Measurements from ENCODE around the gene ZNF814.
"Not testable (repeated sequence)": the region's sequence is repeated elsewhere in the genome, so short reads cannot be mapped to it uniquely, and the experiment has no call there.

Gene ZNF814
- 2.0 to 12.5 (median 6.2) reads per million in 18 experiments for total RNA-seq

GRCh38 chr19:57888560-57889231 is at the start of gene ZNF814:
Gene ZNF814 (minus strand): TSS chr19:57889037. CDS start chr19:57888802, 235 bp downstream.
- peak; percentile 82 to 85 for DNase-seq

DNA sequence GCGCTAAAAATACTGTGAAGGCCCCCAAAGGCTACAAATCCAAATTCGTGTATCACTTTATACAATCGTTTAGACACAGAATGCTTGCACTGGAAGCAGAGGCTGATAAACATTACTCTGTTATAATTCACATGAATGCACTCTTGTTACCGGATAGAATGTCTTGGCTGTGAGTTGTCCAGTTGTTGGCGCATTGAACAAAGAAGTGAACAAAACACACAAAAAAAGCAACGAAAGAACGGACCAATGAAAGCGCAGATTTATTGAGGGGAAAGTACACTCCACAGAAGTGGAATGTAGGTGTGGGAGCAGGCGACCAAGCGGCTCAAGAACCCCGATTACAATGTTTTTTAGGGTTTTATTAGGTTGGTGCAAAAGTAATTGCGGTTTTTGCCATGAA is 46.9 kb upstream of the ZNF814 start:
- no peak for DNase-seq

DNA sequence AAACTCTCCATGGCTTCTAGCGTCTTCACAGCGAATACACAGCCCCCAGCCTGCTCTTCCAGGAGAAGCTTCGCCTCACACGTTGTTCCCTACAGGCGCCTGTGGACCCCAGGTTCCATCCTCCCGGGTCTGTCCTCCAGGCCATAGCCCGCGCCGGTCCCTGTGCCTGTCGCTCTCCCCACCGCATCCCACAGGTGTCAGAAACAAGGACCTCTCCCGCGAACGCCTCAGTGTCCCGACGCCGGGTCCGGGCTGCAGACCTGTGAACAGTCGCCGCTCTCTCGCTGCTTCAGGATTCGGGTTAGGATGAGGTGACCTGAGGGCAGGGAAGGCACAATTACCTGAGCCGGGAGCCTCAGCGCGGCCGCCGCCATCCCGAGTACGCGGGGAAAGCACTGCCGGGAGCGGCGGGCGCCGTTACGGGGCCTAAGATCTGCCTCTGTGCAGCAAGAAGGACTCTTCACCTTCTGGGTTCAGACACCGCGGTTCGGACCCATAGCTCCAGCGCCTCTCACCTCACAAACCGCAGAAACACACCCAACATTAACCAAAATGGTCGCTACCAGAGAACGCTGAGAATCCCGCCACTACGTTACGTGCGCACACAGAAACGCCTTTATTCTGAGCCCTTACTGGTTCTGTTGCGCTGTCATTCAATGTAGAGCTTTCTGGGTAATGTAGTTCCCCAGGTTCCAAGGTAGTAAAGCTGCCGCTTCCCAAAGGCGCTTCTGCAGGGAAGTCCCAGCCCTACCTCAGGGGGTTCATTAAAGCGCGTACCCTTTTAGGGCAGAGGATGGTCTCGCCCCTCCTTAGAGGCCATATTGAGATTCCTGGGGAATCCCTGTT is 46.2 kb upstream of the ZNF814 start, which contains the start of gene ZNF418:
Gene ZNF418 (minus strand): TSS at position 583 of the 846 bp plus-strand sequence. CDS start 1,580 bp downstream, outside the sequence.
- peak; percentile 74 to 80 for DNase-seq

- DNase-seq = no peak
Observed at GRCh38 chr19:57927587-57927986, 38.8 kb upstream of the ZNF814 start.

DNA sequence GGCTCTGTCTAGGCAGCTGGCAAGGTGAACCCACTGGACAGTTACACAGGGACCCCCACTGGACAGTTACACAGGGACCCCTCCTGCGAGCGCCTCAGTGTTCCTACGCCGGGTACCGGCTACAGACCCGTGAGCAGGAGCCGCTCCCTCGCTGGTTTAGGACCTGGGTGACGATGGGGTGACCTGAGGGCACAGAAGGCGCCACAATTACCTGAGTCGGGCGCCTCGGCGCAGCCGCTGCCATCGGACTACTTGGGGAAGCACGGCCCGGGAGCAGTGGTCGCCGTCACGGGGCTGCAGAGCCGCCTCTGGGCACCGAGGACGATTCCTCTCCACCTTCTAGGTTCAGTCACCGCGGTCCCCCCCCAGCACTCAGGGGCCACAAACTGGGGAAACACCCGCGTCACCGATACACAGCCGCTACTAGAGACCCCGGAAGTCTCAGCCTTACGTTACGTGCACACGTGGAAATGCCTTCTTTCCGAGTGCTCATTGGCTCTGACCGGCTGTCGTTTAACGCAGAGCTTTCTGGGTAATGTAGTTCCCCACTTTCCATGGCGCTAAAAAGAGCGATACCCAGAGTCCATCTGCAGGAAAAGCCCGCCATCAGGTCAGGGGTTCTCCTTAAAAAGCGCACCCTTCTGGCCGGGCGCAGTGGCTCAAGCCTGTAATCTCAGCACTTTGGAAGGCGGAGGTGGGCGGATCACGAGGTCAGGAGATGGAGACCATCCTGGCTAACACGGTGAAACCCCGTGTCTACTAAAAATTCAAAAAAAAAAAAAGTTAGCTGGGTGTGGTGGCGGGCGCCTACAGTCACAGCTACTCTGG is 27.5 kb upstream of the ZNF814 start, which contains the start of gene ZNF417:
Gene ZNF417 (minus strand): TSS at position 425 of the 828 bp plus-strand sequence. CDS start 181 bp downstream, at position 244.
- peak; percentile 97 for DNase-seq

GRCh38 chr19:57914531-57914930 is 25.7 kb upstream of the ZNF814 start:
- no peak for DNase-seq

GRCh38 chr19:57907394-57907793 is 18.6 kb upstream of the ZNF814 start:
- no peak for DNase-seq

DNA sequence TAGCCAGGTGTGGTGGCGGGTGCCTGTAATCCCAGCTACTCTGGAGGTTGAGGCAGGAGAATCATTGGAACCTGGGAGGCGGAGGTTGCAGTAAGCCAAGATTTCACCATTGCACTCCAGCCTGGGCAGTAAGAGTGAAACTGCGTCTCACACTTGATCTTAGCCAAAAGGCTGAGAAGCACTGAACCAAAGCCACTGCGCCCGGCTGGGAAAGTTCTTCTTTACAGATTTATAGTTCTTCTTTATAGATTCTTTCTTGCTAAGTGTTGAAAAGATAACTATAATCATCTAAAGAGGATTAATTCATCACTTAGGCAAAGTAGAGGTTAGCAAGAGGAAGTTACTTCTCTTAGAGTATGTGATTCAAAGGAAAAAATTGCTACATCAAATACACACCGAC is 16.4 kb upstream of the ZNF814 start:
- no peak for DNase-seq

DNA sequence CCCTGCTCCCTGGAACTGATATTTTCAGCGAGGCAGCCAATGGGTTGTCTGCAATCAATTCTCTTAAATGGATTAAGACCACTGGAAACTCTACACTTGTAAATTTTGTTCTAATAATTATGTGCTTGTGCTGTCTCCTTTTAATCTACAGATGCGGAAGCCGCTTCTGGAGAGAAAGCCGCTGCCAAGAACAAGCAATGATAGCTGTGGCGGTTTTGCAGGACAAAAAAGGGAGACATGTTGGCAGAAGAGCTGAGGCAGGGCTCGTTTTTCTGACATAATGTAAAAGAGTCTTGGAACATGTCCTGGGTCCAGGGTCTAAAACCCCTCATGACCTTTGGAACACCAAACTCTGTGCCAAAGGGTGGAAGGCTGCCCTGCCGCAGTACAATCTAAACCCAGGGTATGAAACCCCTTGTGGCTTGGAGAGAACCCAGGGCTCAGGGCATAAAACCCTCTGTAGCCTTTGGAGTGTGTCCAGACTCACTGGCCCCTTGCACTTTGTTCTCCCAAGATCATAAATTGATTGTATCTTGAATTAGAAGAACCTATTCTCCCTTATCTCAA is 14.9 kb upstream of the ZNF814 start:
- no peak for DNase-seq

GRCh38 chr19:57900311-57900710 is 11.5 kb upstream of the ZNF814 start:
- no peak for DNase-seq

- not testable (repeated sequence) for DNase-seq
Observed at GRCh38 chr19:57890706-57891105, 1.9 kb upstream of the ZNF814 start.

DNA sequence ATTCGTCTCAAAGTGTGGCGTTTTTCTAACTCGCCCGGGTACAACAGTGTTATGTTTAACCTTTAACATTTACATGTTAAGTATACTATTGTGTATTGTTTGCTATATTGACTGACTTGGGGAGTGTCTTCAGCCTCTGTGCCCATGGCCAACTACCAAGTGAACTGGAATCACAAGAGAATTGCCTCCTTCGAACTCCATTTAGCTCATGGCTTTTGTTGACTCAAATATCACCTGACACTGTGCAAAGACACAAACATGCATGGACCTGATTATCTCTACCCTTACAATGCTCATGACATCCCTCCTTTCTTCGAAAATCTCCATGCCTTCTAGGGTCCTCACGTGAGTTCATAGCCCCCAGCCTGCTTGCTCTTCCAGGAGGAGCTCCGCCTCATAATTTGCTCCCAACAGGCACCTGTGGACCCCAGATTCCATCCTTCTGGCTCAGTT is 704 bp downstream of the ZNF814 start:
- no peak for DNase-seq

DNA sequence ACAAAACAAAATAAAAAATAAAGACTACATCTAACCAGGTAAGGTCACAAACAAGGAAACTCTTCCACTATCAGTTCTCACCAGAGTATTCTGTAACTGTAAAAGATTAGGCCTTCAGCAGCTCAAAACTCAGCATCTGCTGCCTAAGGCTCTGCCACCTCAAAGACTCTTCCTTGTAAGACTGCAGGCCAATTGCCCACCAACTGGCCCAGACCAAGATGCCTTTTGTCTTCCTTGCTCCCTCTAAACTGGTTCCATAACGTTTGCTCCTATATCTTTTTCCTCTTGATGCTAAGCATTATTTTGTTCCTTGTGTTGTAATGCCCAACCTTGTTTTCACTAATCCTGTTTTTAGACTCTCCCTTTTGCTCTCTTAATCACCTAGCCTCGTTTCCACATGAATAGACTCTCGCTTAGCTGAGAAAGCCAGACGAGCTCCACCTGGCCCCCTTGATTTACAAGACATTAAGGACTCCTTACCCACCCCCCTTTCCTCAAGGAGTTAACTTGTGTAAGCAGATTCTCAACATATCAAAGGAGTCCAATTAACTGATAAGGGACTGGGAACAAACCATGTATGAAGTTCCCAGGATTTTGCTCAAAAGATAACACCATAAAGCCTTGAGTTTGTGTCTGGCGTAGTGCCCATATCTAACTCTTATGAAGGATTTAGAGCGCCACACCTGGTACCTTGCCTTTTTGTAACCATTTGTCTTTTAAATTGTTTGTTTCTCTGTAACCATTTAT is 1.5 kb downstream of the ZNF814 start:
- DNase-seq = no peak

- DNase-seq = no peak
Observed at GRCh38 chr19:57886046-57886445, 2.8 kb downstream of the ZNF814 start.

GRCh38 chr19:57873883-57874799 is 14.7 kb downstream of the ZNF814 start:
- DNase-seq = not testable (repeated sequence)

GRCh38 chr19:57872450-57872849 is 16.4 kb downstream of the ZNF814 start:
- no peak for DNase-seq

DNA sequence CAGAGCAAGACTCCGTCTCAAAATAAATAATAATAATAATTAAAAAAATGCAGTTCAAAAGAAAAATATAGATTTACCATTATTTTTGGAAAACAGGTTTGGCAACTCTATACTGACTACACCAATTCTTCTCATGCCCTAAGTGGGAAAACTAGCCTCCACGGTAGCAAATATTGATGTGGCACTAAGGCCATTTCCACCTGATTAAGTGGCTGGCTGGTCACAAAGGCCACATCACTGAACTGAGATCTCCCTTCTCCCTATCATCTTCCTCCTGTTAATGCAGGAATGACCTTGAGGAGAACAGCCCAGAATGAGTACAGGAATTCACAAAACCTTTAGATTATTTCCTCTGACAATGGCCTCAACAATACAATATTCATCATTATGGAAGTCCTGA is 18.6 kb downstream of the ZNF814 start:
- DNase-seq = no peak

GRCh38 chr19:57869655-57870054 is 19.2 kb downstream of the ZNF814 start:
- not testable (repeated sequence) for DNase-seq

DNA sequence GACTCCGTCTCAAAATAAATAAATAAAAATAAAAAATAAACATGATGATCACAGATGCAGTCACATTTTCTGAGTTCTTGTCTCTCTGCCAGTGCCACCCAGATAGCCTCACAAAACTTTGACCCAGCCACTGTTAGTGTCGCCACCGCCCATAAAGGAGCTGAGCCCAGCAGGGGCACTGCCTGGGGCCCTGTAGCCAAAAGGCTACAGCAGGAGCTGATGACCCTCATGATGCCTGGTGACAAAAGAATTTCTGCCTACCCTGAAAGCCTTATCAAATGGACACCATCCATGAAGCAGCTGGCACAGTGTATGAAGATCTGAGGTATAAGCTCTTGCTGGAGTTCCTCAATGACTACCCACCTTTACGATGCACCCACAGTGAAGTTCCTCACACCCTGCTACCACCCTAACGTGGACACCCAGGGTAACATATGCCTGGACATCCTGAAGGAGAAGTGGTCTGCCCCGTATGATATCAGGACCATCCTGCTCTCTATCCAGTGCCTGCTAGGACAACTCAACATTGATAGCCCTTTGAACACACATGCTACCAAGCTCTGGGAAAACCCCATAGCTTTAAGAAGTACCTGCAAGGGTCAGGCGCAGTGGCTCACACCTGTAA is 20.9 kb downstream of the ZNF814 start:
- DNase-seq = no peak

GRCh38 chr19:57862351-57862750 is 26.5 kb downstream of the ZNF814 start:
- DNase-seq = not testable (repeated sequence)

Data from inflammatory macrophage (primary cell).